ENCODE results near the gene SPACDR.
"Not testable (repeated sequence)": the region's sequence is repeated elsewhere in the genome, so short reads cannot be mapped to it uniquely, and the experiment has no call there.

The SPACDR gene

DNA sequence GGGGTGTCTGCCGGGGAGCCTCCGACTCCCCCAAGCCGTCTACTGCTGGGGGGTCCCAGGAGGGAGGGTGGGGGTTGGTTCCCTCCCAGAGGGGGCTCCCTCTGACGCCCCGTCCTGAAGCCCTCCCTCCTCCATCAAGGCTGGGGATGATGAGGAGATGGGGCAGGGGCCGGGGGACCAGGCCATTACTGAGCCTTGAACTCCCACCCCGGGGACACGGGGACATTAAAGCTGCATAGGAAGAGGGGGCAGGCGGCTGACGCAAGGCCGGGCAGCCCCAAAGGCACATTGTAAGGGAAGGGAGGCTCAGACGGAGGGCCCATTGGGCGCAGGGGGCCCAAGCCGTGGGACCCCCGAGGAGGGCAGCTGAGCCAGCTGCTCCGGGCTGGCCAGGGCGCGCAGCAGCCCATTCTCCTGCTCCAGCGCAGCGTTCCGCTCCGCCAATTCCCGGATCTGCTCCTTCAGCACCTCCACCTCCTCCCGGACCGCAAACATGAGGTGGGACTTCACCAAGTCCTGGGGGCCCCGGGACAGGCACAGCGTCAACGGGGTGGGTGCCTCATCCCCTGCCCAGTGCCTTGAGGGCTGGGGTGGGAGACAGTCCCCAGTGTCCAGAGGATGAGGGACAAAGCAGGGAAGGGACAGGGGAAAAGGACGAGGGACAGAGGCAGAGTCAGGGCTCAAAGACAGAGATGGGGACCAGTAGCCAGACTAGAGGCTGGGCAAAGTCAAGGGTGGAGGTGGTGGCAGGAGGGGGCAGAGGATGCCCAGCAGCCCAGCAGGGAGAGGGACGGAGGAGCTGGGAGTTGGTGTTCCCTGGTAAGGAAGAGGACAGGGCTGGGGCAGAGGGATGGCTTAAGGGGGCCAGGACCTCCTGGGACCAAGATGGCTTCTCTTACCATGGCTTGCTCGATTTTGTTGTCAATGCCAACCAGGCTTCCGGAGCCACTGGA is 2.9 kb upstream of the SPACDR start:
- no peak for DNase-seq (ENCODE audit: low read depth in 1 of 2, low spot score in 1 of 2)

DNA sequence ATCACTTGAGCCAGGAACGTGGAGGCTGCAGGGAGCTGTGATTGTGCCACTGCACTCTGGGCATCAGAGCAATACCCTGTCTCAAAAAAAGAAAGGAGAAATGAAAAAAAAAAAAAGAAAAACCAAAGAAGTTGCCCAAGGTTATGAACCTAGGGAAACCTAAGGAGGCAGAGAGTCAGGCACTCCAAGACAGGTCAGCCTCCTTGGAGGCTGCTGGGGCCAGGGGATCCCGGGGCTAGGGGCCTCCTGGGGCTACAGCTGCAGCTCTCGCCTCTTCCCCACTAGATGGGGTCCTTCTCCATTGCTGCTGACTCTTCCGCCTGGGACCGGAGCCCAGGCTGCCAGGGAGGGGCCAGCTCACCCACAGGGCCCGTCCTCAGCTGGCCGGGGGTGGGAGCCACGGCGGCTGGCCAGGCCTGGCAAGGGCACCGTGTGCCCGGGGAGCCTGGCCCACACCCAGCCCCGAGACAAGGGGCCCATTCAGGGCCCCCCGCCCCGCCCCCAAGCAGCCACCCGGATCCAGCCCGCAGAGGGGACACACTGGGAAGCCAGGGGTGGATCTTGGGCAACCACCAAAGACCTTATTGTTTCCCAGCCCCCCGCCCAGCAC is 1.7 kb upstream of the SPACDR start:
- no peak for DNase-seq (ENCODE audit: low read depth in 1 of 2, low spot score in 1 of 2)

DNA sequence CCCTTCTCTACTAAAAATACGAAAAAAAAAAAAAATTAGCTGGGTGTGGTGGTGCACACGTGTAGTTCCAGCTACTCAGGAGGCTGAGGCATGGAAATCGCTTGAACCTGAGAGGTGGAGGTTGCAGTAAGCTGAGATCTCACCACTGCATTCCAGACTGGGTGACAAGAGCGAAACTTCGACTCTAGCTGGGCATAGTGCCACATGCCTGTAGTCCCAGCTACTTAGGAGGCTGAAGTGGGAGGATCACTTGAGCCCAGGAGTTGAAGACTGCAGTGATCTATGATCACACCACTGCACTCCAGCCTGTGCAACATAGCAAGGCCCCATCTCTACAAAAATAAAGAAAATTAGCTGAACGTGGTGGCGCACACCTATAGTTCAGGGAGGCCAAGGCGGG is 1.2 kb upstream of the SPACDR start:
- no peak for DNase-seq (ENCODE audit: low read depth in 1 of 2, low spot score in 1 of 2)

DNA sequence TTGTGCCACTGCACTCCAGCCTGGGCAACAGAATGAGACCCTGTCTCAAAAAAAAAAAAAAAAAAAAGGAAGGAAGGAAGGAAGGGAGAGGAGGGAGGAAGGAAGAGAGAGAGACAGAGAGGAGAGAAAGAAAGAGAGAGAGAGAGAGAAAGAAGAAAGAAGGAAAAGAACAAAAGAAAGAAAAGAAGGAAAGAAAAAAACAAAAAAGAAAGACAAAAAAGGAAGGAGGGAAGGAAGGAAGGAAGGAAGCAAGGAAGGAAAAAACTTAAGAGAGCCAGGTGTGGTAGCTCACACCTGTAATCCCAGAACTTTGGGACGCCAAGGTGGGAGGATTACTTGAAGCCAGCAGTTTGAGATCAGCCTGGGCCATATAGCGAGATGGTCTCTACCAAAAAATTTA is 731 bp upstream of the SPACDR start:
- no peak for DNase-seq (ENCODE audit: low read depth in 1 of 2, low spot score in 1 of 2)

DNA sequence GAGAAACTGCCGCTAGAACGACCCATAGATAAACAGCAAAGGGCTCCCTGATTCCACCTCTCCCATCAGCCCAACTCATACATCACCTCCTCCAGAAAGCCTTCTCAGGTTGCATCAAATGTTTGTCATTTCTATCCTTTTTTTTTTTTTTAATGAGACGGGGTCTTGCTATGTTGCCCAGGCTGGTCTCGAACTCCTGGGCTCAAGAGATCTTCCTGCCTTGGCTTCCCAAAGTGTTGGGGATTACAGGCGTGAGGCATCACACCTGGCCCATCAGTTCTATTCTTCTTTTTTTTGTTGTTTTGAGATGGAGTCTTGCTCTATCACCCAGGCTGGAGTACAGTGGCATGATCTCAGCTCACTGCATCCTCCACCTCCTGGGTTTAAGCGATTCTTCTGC is 7.0 kb downstream of the SPACDR start:
- DNase-seq (ENCODE audit: low read depth in 1 of 2, low spot score in 1 of 2) = no peak

DNA sequence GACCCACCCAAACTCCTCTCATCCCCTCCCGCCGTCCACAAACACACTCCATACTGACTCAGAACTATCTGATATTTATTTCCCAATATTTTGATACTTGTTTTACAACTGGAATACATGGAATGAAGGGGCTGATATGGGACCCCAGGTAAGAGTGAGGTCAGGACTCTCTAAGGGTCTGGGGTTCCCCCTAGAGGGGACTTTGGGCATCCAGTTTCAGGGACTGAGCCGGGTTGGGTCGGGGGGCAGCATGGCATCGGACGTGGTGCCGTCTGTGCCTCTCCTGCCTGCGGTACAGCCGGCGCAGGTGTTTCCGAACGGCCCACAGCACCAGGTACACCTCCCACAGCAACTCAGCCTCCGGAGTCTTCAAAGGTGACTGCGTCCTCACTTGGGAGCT is 7.5 kb downstream of the SPACDR start:
- no peak for DNase-seq (ENCODE audit: low read depth in 1 of 2, low spot score in 1 of 2)

DNA sequence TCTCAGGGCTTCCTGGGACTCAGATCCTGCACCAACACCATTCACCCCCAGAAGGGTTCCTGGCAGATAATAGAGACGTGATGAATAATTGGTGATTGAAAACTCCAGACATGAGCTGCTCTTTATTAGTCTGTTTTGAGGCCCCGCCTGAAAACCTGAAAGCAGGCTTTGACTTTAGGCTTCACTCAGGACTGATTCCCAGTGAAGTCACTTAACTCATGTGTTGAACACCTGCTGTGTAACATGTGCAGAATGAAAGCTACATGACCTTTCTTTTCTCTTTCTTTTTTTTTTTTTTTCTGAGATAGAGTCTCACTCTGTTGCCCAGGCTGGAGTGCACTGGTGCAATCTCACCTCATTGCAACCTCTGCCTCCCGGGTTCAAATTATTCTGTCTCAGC is 8.9 kb downstream of the SPACDR start:
- no peak for DNase-seq (ENCODE audit: low read depth in 1 of 2, low spot score in 1 of 2)

DNA sequence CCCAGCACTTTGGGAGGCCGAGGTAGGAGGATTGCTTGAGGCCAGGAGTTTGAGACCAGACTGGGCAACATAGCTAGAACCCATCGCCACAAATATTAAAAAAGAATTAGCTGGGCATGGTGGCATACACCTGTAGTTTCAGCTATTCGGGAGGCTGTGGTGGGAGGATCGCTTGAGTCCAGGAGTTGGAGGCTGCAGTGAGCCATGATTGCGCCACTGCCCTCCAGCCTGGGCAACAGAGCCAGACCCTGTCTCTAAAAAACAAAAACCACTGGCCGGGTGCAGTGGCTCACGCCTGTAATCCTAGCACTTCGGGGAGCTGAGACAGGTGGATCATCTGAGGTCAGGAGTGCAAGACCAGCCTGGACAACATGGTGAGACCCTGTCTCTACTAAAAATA is 10.2 kb downstream of the SPACDR start:
- DNase-seq (ENCODE audit: low read depth in 1 of 2, low spot score in 1 of 2) = not testable (repeated sequence)

- no peak for DNase-seq (ENCODE audit: low read depth in 1 of 2, low spot score in 1 of 2)
These were observed 11.5 kb downstream of the SPACDR start for GRCh38 chr7:100452513-100452912.

- DNase-seq (ENCODE audit: low read depth in 1 of 2, low spot score in 1 of 2) = no peak
These were observed 14.8 kb downstream of the SPACDR start for GRCh38 chr7:100449190-100449795.

DNA sequence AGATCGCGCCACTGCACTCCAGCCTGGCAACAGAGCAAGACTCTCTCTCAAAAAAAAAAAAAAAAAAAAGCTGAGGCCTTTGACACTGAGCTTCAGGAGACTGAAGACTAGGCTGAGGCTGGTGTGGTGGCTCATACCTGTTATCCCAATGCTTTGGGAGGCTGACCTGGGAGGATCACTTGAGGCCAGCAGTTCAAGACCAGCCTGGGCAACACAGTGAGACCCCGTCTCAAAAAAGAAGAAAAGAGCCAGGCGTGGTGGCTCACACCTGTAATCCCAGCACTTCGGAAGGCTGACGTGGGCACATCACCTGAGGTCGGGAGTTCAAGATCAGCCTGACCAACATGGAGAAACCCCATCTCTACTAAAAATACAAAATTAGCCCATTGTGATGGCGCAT is 16.7 kb downstream of the SPACDR start:
- DNase-seq (ENCODE audit: low read depth in 1 of 2, low spot score in 1 of 2) = not testable (repeated sequence)

GRCh38 chr7:100446040-100446439 is 18.0 kb downstream of the SPACDR start:
- DNase-seq (ENCODE audit: low read depth in 1 of 2, low spot score in 1 of 2) = no peak

DNA sequence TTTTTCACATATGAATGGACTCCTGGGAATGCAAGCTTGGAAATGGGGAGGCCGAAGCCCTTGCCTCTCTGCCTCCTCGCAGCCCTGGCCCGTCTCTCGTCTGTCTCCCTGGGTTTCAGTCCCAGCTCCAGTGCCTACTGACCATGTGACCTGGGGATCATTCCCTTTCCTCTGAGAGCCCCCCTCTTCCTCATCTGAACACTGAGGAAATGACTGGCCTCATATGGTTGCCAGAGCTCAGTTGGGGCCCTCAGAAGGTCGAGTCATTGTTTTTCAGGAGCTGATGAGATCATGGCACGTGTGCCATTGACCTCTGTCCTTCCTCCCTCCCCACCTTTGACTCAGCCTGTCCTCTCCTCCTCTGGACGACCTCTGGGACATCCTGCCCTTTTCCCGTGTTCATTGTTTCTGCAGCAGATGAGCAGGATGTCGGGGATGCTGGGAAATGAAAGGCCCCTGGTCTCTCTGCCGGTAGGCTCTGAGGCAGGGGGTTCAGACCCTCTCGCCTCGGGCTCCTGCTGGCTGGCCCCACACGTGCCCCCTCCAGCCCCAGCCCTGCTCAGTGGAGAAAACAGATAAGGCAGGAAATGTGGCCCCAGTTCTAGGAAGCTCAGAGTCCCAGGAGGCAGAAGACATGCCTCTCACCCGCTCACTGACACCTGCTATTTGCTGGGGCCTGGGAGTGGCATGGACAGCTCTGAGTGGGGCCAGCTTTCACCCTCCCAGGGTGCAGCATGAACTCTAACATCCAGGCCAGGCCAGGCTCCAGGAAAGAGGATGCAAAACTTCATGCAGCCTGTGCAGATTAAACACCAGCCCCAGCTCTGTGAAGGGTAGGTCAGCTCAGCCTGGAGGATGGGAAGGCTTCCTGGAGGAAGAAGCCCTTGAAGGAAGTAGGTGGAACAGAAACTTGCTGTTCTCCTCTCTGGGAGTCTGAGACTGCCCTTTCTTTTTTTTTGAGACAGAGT is 19.5 kb downstream of the SPACDR start:
- no peak for DNase-seq (ENCODE audit: low read depth in 1 of 2, low spot score in 1 of 2)

DNA sequence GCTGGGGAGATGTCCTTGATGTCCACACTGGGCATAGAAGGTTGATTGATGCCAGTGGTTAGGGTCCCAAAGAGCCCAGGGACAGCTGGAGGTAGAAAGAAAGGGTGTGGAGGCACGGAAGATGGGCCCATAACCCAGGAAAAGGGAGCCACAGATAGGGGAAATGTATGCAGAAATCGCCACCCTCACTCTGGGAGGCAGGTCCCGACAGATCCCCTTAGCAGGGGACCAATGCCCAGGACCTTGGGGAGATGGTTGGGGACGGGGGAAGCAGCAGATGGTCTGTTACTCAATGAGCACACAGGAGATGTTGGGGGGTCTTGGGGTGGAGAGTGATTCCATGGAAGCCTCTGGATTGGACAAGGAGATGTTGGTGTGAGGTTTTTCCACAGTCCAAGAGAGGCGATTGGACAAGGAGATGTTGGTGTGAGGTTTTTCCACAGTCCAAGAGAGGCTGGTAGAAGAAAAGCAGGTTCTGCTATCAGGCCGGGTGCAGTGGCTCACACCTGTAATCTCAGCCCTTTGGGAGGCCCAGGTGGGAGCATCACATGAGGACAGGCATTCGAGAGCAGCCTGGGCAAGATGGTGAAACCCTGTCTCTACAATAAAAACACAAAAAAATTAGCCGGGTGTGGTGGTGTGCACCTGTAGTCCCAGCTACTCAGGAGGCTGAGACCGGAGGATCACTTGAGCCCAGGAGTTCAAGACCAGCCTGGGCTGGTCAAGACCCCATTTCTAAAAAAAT is 20.8 kb downstream of the SPACDR start:
- DNase-seq (ENCODE audit: low read depth in 1 of 2, low spot score in 1 of 2) = no peak

- no peak for DNase-seq (ENCODE audit: low read depth in 1 of 2, low spot score in 1 of 2)
These were observed 22.2 kb downstream of the SPACDR start for GRCh38 chr7:100441641-100442535.

DNA sequence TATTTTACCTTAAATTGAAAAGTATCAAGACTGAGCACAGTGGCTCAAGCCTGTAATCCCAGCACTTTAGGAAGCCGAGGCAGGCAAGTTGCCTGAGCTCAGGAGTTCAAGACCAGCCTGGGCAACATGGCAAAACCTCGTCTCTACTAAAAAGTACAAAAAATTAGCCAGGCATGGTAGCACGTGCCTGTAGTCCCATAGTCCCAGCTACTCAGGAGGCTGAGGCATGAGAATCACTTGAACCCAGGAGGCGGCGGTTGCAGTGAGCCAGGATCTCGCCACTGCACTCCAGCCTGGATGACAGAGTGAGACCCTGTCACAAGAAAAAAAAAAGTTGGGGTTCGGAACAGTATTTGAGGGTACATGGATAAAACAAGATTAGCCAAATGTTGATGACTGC is 24.8 kb downstream of the SPACDR start:
- DNase-seq (ENCODE audit: low read depth in 1 of 2, low spot score in 1 of 2) = not testable (repeated sequence)

DNA sequence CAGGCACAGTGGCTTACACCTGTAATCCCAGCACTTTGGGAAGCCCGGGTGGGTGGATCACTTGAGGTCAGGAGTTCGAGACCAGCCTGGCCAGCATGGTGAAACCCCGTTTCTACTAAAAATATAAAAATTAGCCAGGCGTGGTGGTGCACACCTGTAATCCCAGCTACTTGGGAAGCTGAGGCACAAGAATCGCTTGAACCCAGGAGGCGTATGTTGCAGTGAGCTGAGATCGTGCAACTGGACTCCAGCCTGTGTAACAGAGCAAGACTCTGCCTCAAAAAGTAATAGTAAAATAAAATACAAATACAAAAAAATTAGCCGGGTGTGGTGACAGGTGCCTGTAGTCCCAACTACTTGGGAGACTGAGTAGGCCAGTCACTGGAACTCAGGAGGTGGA is 25.3 kb downstream of the SPACDR start:
- DNase-seq (ENCODE audit: low read depth in 1 of 2, low spot score in 1 of 2) = not testable (repeated sequence)

- DNase-seq (ENCODE audit: low read depth in 1 of 2, low spot score in 1 of 2) = no peak
These were observed 25.9 kb downstream of the SPACDR start for GRCh38 chr7:100438172-100438571.
